ENCODE results near the gene CXCL16. TPM values are rescaled to one million over a fixed set of nuclear protein-coding genes. Genes with fewer than 3 reads are reported as not detected.

The CXCL16 gene
- total RNA-seq, 1 experiment from 2014 or later, result 4.0 TPM

- Histone ChIP-seq H3K27ac (ENCODE audit: low read depth, low read length, poor library complexity, severe bottlenecking) (peak overlapping the region; percentile 86), H3K36me3 (ENCODE audit: insufficient read depth, low read length, poor library complexity, severe bottlenecking) (no peaks in the 10 kb centered on the region), H3K27me3 (replicated peaks; ENCODE audit: insufficient read depth, low read depth, low read length, poor library complexity) (no peaks in the 10 kb centered on the region), H3K4me1 (ENCODE audit: insufficient read depth, low read length, poor library complexity, severe bottlenecking) (peaks cover 36% of the 10 kb centered on the region), H3K4me3 (ENCODE audit: low read depth, low read length, poor library complexity, severe bottlenecking) (peak overlapping the region; percentile 41), H3K9me3 (ENCODE audit: low read depth, low read length, poor library complexity, severe bottlenecking) (no peaks in the 10 kb centered on the region)
- ChIA-PET CTCF (no interaction called here), POLR2A (ENCODE audit: low non-redundant PET) (no interaction called here)
- DNase-seq (ENCODE audit: low spot score), result no peak
- TSS peak; percentile 40 for BruUV-seq (replicated peaks)
- TF ChIP-seq EZH2 (IDR thresholded peaks at IDR 0.05; ENCODE audit: borderline replicate concordance, low read depth, low read length, poor library complexity, severe bottlenecking), result no peak
- TF ChIP-seq CTCF (conservative IDR thresholded peaks at IDR 0.05; ENCODE audit: low read depth, low read length), result no peak
- intact Hi-C loops (cut with micrococcal nuclease; ENCODE audit: unreplicated experiment), result loop anchor here (2.0 kb wide), 1 partner anchor 103 kb away; no protein-coding TSS in a partner anchor
Measured at GRCh38 chr17:4785311-4786105, 45.8 kb upstream of the CXCL16 start.

- Histone ChIP-seq H3K36me3 (ENCODE audit: insufficient read depth, low read length, poor library complexity, severe bottlenecking) (no peaks in the 10 kb centered on the region), H3K9me3 (ENCODE audit: low read depth, low read length, poor library complexity, severe bottlenecking) (no peaks in the 10 kb centered on the region), H3K4me3 (ENCODE audit: low read depth, low read length, poor library complexity, severe bottlenecking) (no peak overlapping the region), H3K27me3 (replicated peaks; ENCODE audit: insufficient read depth, low read depth, low read length, poor library complexity) (no peaks in the 10 kb centered on the region), H3K27ac (ENCODE audit: low read depth, low read length, poor library complexity, severe bottlenecking) (no peak overlapping the region), H3K4me1 (ENCODE audit: insufficient read depth, low read length, poor library complexity, severe bottlenecking) (peaks cover 21% of the 10 kb centered on the region)
- intact Hi-C loops (cut with micrococcal nuclease; ENCODE audit: unreplicated experiment), result no loop called here
- POLR2A ChIA-PET (ENCODE audit: low non-redundant PET), result no interaction called here
- TF ChIP-seq EZH2 (IDR thresholded peaks at IDR 0.05; ENCODE audit: borderline replicate concordance, low read depth, low read length, poor library complexity, severe bottlenecking), result no peak
- TF ChIP-seq CTCF (conservative IDR thresholded peaks at IDR 0.05; ENCODE audit: low read depth, low read length), result peak; percentile 34; the same call in 1 of the 2 replicates
- BruUV-seq (replicated peaks), result no TSS peak
- peak; percentile 23 for DNase-seq (ENCODE audit: low spot score)
- CTCF ChIA-PET, result no interaction called here
Measured at GRCh38 chr17:4782652-4783051, 42.9 kb upstream of the CXCL16 start.

- no peak for DNase-seq (ENCODE audit: low spot score)
- H3K9me3 ChIP-seq (ENCODE audit: low read depth, low read length, poor library complexity, severe bottlenecking), result no peaks in the 10 kb centered on the region
- TF ChIP-seq EZH2 (IDR thresholded peaks at IDR 0.05; ENCODE audit: borderline replicate concordance, low read depth, low read length, poor library complexity, severe bottlenecking), result no peak
- TF ChIP-seq CTCF (conservative IDR thresholded peaks at IDR 0.05; ENCODE audit: low read depth, low read length), result no peak
- CTCF ChIA-PET, result no interaction called here
- no peaks in the 10 kb centered on the region for H3K27me3 ChIP-seq (replicated peaks; ENCODE audit: insufficient read depth, low read depth, low read length, poor library complexity)
- BruUV-seq (replicated peaks), result no TSS peak
- intact Hi-C loops (cut with micrococcal nuclease; ENCODE audit: unreplicated experiment), result no loop called here
- no peak overlapping the region for H3K4me3 ChIP-seq (ENCODE audit: low read depth, low read length, poor library complexity, severe bottlenecking)
- H3K27ac ChIP-seq (ENCODE audit: low read depth, low read length, poor library complexity, severe bottlenecking), result no peak overlapping the region
- peaks cover 2% of the 10 kb centered on the region for H3K4me1 ChIP-seq (ENCODE audit: insufficient read depth, low read length, poor library complexity, severe bottlenecking)
- POLR2A ChIA-PET (ENCODE audit: low non-redundant PET), result no interaction called here
- H3K36me3 ChIP-seq (ENCODE audit: insufficient read depth, low read length, poor library complexity, severe bottlenecking), result no peaks in the 10 kb centered on the region
Measured at GRCh38 chr17:4780325-4780955, 40.7 kb upstream of the CXCL16 start.

All from A673 (cell line).